A673 (cell line): Measurements from ENCODE around the gene C8B. TPM values are rescaled to one million over a fixed set of nuclear protein-coding genes. Genes with fewer than 3 reads are reported as not detected.

Source experiments
- BruUV-seq: library from RNA; stranded (reverse); fragments of 400-500 nt; replicated peaks from 2 replicates; lab custom pipeline; 2021; lab: Mats Ljungman, UMichigan
- CTCF ChIA-PET: fragments of 300-600 bp; sonication (Branson Sonifier 250); formaldehyde crosslinking; loops from one replicate; lab custom pipeline; 2022; ENCODE audit warnings: antibody characterized with exemption; lab: Charles Lee
- POLR2A ChIA-PET: fragments of 300-600 bp; sonication (Branson Sonifier 250); formaldehyde crosslinking; loops from one replicate; lab custom pipeline; 2022; ENCODE audit warnings: antibody characterized with exemption; ENCODE audit not compliant: low non-redundant PET; lab: Charles Lee
- DNase-seq: peaks from one replicate; pipeline ENCODE4 v3.0.0-alpha.2; 2015; ENCODE audit warnings: low spot score
- H3K27ac ChIP-seq: fragments of 200-600 bp; sonication (generic); 2 replicates; pipeline ENCODE4 v1.5.1; 2016; ENCODE audit warnings: mixed run types, low read depth, mild to moderate bottlenecking, mixed read lengths, antibody characterized with exemption, low read length; ENCODE audit not compliant: poor library complexity, severe bottlenecking
- H3K27me3 ChIP-seq: fragments of 200-600 bp; sonication (generic); replicated peaks from 2 replicates; pipeline ENCODE4 v1.6.1; 2017; ENCODE audit warnings: mixed run types, low read depth, mild to moderate bottlenecking, mixed read lengths, antibody characterized with exemption, low read length; ENCODE audit not compliant: insufficient read depth, poor library complexity
- H3K36me3 ChIP-seq: fragments of 200-600 bp; sonication (generic); 2 replicates; pipeline ENCODE4 v1.6.1; 2016; ENCODE audit warnings: mixed run types, mild to moderate bottlenecking, mixed read lengths, antibody characterized with exemption, low read length; ENCODE audit not compliant: insufficient read depth, poor library complexity, severe bottlenecking
- H3K4me1 ChIP-seq: fragments of 200-600 bp; sonication (generic); 2 replicates; pipeline ENCODE4 v1.6.1; 2017; ENCODE audit warnings: mixed run types, mild to moderate bottlenecking, mixed read lengths, antibody characterized with exemption, low read length; ENCODE audit not compliant: insufficient read depth, poor library complexity, severe bottlenecking
- H3K4me3 ChIP-seq: fragments of 200-600 bp; sonication (generic); 2 replicates; pipeline ENCODE4 v1.5.1; 2016; ENCODE audit warnings: low read depth, mixed run types, mild to moderate bottlenecking, mixed read lengths, low read length; ENCODE audit not compliant: poor library complexity, severe bottlenecking
- H3K9me3 ChIP-seq: fragments of 200-600 bp; sonication (generic); 2 replicates; pipeline ENCODE4 v1.6.1; 2016; ENCODE audit warnings: mixed run types, low read depth, mild to moderate bottlenecking, mixed read lengths, antibody characterized with exemption, low read length; ENCODE audit not compliant: poor library complexity, severe bottlenecking
- EZH2 ChIP-seq: fragments of 200-600 bp; sonication (generic); IDR thresholded peaks from 2 replicates; pipeline ENCODE4 v1.6.1; 2017; ENCODE audit warnings: borderline replicate concordance, low read depth, mild to moderate bottlenecking, mixed read lengths, antibody characterized with exemption, low read length; ENCODE audit not compliant: poor library complexity, severe bottlenecking
- intact Hi-C: fragments of 100-400 bp; cut with micrococcal nuclease; formaldehyde crosslinking; loops from one replicate; pipeline ENCODE4 v1.10.0; 2022; ENCODE audit not compliant: unreplicated experiment
- total RNA-seq: library from RNA; stranded (reverse); gene quantifications from 2 replicates; pipeline ENCODE4 v1.2.3, GENCODE V29; 2021
- TF ChIP-seq, protein P1 (sequence below): fragments of 300-800, 200-600 bp; sonication (generic); conservative IDR thresholded peaks from 2 replicates; pipeline ENCODE4 v1.5.1; 2017; ENCODE audit warnings: low read depth, mild to moderate bottlenecking, antibody characterized with exemption, low read length, moderate library complexity, mixed read lengths

C8B gene
- total RNA-seq, 1 experiment from 2014 or later, result 0.39 TPM

DNA sequence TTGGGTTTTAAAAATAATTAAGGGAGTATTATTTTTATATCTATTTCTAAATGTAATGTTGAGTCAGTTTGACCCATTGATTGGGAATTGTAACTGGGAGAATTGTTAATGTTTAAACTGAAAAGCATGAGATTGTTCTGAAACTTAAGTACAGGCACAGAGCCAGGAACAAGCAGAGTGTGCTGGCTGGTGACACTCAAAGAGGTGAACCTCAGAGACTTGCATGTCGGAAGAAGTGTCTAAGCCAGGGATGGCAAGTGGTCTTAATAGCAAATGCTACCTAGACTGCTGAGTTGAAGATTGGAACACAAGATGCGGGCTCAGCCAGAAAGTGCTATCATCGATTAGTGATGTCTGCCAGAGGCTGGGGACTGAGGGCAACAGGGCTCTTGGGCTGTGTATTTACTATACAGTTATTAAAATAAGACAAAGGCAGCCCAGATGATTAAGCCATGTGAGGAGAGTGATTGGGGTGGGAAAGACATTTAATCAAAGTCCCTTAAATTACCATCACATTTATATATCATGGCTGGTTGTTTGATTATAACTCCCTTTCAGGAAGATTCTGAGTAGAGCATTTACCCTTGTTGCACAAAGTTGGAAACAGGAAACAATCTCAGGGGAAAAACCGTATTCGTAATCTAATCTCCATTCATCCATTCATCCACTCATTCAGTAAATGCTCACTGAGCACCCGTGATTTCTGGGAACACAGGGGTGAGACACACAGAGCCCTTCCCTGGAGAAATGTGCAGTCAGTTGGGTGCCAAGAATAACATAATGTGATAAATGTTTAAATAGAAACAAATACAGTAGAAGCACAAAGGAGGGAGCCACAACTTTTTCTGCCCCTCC lies 68.4 kb downstream of the C8B start:
- ChIA-PET POLR2A (no interaction called here), CTCF (no interaction called here)
- TF ChIP-seq, protein P1, sequence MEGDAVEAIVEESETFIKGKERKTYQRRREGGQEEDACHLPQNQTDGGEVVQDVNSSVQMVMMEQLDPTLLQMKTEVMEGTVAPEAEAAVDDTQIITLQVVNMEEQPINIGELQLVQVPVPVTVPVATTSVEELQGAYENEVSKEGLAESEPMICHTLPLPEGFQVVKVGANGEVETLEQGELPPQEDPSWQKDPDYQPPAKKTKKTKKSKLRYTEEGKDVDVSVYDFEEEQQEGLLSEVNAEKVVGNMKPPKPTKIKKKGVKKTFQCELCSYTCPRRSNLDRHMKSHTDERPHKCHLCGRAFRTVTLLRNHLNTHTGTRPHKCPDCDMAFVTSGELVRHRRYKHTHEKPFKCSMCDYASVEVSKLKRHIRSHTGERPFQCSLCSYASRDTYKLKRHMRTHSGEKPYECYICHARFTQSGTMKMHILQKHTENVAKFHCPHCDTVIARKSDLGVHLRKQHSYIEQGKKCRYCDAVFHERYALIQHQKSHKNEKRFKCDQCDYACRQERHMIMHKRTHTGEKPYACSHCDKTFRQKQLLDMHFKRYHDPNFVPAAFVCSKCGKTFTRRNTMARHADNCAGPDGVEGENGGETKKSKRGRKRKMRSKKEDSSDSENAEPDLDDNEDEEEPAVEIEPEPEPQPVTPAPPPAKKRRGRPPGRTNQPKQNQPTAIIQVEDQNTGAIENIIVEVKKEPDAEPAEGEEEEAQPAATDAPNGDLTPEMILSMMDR, result no peak
- TF ChIP-seq EZH2, result no peak

DNA sequence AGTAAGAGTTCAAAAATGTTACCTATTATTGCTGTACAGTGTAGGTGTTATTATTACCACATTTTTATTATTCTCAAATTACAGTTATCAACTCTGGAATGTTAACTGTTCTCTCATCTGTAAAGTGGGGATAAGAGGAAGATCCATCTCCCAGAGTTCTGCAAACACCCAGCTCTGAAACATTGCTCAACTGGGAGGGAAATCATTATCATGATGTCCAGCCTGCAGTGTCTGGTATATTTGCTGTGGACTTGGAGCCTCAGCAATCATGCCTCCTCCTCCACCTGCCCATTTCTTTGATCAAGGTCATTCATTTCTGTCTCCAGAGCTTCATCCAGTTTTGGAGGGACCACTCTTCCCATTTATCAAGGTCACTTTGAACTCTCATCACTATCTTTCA lies 71.8 kb downstream of the C8B start:
- Histone ChIP-seq H3K4me3 (no peak overlapping the region), H3K36me3 (no peaks in the 10 kb centered on the region), H3K27ac (no peak overlapping the region), H3K9me3 (no peaks in the 10 kb centered on the region), H3K4me1 (no peaks in the 10 kb centered on the region), H3K27me3 (peaks cover 6% of the 10 kb centered on the region)
- ChIA-PET POLR2A (no interaction called here), CTCF (no interaction called here)
- intact Hi-C loops, result no loop called here
- no peak for DNase-seq
- no TSS peak for BruUV-seq
- TF ChIP-seq EZH2, result no peak
- TF ChIP-seq, protein P1, result no peak

More for the DNA sequence above, 68.4 kb downstream of the C8B start:
- Histone ChIP-seq H3K36me3 (no peaks in the 10 kb centered on the region), H3K27ac (no peak overlapping the region), H3K9me3 (no peaks in the 10 kb centered on the region), H3K27me3 (no peaks in the 10 kb centered on the region), H3K4me1 (no peaks in the 10 kb centered on the region), H3K4me3 (no peak overlapping the region)
- DNase-seq, result no peak
- intact Hi-C loops, result no loop called here
- no TSS peak for BruUV-seq

DNA sequence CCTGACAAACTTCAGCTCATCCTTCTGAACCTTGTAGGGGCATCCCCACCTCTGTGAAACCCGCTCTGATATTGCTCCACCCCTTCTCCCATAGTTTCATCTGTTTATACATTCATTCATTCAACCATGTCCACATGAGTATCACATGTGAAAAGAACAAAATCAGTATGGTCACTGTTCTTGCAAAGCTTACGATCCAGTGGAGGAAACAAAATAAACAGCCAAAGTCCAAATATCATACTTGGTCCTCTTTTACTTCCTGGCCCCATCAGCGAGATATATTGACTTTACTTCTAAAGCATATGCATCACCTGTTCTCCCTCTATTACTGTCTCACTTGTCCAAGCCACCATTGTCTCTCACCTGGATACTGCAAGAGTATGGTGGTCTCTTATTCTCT lies 75.6 kb downstream of the C8B start:
- Histone ChIP-seq H3K27ac (no peak overlapping the region), H3K9me3 (no peaks in the 10 kb centered on the region), H3K27me3 (peaks cover 6% of the 10 kb centered on the region), H3K4me1 (no peaks in the 10 kb centered on the region), H3K36me3 (no peaks in the 10 kb centered on the region), H3K4me3 (no peak overlapping the region)
- ChIA-PET POLR2A (no interaction called here), CTCF (no interaction called here)
- TF ChIP-seq EZH2, result no peak
- TF ChIP-seq, protein P1, result no peak
- intact Hi-C loops, result no loop called here
- no peak for DNase-seq
- BruUV-seq, result no TSS peak
